Osteocyte (in vitro differentiated cells): ENCODE data around the gene MCTP2. TPM values are rescaled to one million over a fixed set of nuclear protein-coding genes. Genes with fewer than 3 reads are reported as not detected.

ENCODE experiments used
- DNase-seq: peaks from one replicate; pipeline ENCODE4 v3.0.0; 2021; ENCODE audit warnings: mixed read lengths; ENCODE audit not compliant: unreplicated experiment; ENCODE audit errors: extremely low spot score
- H3K27ac Mint-ChIP-seq: one replicate; pipeline ENCODE4 v1.8.0; 2021; ENCODE audit warnings: mild to moderate bottlenecking, mixed read lengths; ENCODE audit not compliant: unreplicated experiment
- H3K27me3 Mint-ChIP-seq: one replicate; pipeline ENCODE4 v1.8.0; 2021; ENCODE audit warnings: mixed read lengths; ENCODE audit not compliant: unreplicated experiment
- H3K36me3 Mint-ChIP-seq: one replicate; pipeline ENCODE4 v1.8.0; 2021; ENCODE audit warnings: mixed read lengths; ENCODE audit not compliant: unreplicated experiment
- H3K4me1 Mint-ChIP-seq: one replicate; pipeline ENCODE4 v1.8.0; 2021; ENCODE audit warnings: mixed read lengths; ENCODE audit not compliant: unreplicated experiment
- H3K4me3 Mint-ChIP-seq: one replicate; pipeline ENCODE4 v1.8.0; 2021; ENCODE audit warnings: mild to moderate bottlenecking, moderate library complexity, mixed read lengths; ENCODE audit not compliant: unreplicated experiment
- H3K9me3 Mint-ChIP-seq: one replicate; pipeline ENCODE4 v1.8.0; 2021; ENCODE audit warnings: mixed read lengths; ENCODE audit not compliant: unreplicated experiment
- CTCF ChIP-seq: fragments of 200-600 bp; sonication (generic); IDR thresholded peaks from 2 replicates; pipeline ENCODE4 v1.5.0; 2021; ENCODE audit warnings: antibody characterized with exemption, mild to moderate bottlenecking, moderate library complexity
- total RNA-seq: library from RNA; stranded (reverse); gene quantifications from 2 replicates; pipeline ENCODE4 v1.2.1, GENCODE V29; 2021

MCTP2 gene
- total RNA-seq, 1 donor from 2014 or later = 0.32 TPM

DNA sequence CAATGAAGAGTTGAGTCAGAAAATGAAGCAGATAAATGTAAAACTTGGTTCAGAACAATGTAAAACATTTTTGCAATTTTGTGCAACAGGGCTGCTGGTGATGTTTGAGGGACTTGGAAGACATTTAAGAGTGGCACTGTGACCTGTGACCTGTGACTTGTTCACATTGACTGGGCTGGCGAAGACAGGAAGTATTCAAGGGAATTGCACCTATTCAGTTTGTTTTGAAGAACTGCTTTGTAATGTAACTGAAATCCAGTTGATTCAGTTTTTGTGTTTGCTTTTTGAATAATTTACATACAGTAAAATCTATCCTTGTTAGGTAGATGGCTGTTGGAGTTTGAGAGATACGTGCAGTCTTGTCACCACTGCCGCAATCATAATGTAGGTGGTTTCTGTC is 35.4 kb downstream of the MCTP2 start:
- Mint-ChIP-seq H3K27me3 (no peaks in the 10 kb centered on the region), H3K27ac (no peak overlapping the region), H3K36me3 (no peaks in the 10 kb centered on the region), H3K4me1 (no peaks in the 10 kb centered on the region), H3K9me3 (peaks cover 4% of the 10 kb centered on the region), H3K4me3 (no peak overlapping the region)
- no peak for TF ChIP-seq CTCF
- no peak for DNase-seq

- no peak for DNase-seq
- TF ChIP-seq CTCF = no peak
- Mint-ChIP-seq H3K9me3 (peaks cover 4% of the 10 kb centered on the region), H3K36me3 (no peaks in the 10 kb centered on the region), H3K4me3 (no peak overlapping the region), H3K4me1 (no peaks in the 10 kb centered on the region), H3K27ac (no peak overlapping the region), H3K27me3 (no peaks in the 10 kb centered on the region)
Observed at GRCh38 chr15:94269954-94270353, 38.6 kb downstream of the MCTP2 start.

GRCh38 chr15:94270570-94270969 is 39.2 kb downstream of the MCTP2 start:
- peaks cover 4% of the 10 kb centered on the region for H3K9me3 Mint-ChIP-seq
- H3K36me3 Mint-ChIP-seq = no peaks in the 10 kb centered on the region
- no peak overlapping the region for H3K4me3 Mint-ChIP-seq
- TF ChIP-seq CTCF = no peak
- DNase-seq = no peak
- H3K27ac Mint-ChIP-seq = no peak overlapping the region
- H3K4me1 Mint-ChIP-seq = no peaks in the 10 kb centered on the region
- H3K27me3 Mint-ChIP-seq = no peaks in the 10 kb centered on the region

- Mint-ChIP-seq H3K27me3 (no peaks in the 10 kb centered on the region), H3K27ac (no peak overlapping the region), H3K9me3 (peaks cover 4% of the 10 kb centered on the region), H3K4me3 (no peak overlapping the region), H3K4me1 (no peaks in the 10 kb centered on the region), H3K36me3 (no peaks in the 10 kb centered on the region)
- no peak for TF ChIP-seq CTCF
- no peak for DNase-seq
Observed at GRCh38 chr15:94272251-94272898, 41.0 kb downstream of the MCTP2 start.

DNA sequence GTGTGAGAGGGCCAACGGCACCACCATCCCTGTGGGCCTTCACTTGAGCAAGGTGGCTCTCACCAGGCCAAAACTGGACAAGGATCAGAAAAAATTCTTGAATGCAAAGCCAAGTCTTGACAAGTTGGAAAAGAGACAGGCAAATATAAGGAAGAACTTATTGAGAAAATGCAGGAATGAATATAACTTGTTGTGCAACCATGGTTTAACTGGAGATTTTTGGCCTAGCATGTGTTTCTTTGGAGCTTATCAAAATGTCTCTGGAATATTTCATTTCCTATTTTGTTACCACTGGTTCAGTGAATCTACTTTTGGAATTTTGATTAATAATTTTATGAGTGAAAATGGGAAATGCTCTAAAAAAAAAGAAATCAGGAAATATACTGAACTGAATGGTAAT is 42.5 kb downstream of the MCTP2 start:
- no peak for DNase-seq
- Mint-ChIP-seq H3K36me3 (no peaks in the 10 kb centered on the region), H3K27me3 (no peaks in the 10 kb centered on the region), H3K4me3 (no peak overlapping the region), H3K4me1 (no peaks in the 10 kb centered on the region), H3K9me3 (no peaks in the 10 kb centered on the region), H3K27ac (no peak overlapping the region)
- TF ChIP-seq CTCF = no peak
